GM19193 (cell line): ENCODE measurements around the gene SLC35F1.

Experiments
- POLR2A ChIP-seq: IDR thresholded peaks from 4 replicates; pipeline ENCODE4 v1.6.1; 2011; ENCODE audit not compliant: insufficient read depth, insufficient read length; ENCODE audit errors: extremely low read depth

The SLC35F1 gene

GRCh38 chr6:118334634-118335033 is 427.6 kb downstream of the SLC35F1 start:
- no peak for TF ChIP-seq POLR2A

- TF ChIP-seq POLR2A: no peak
Measured at GRCh38 chr6:118335325-118335816, 428.3 kb downstream of the SLC35F1 start.

- TF ChIP-seq POLR2A: no peak
Measured at GRCh38 chr6:118344014-118344670, 437.1 kb downstream of the SLC35F1 start.

GRCh38 chr6:118350881-118351430 is 443.9 kb downstream of the SLC35F1 start:
- no peak for TF ChIP-seq POLR2A

GRCh38 chr6:118353564-118353963 is 446.5 kb downstream of the SLC35F1 start:
- TF ChIP-seq POLR2A: no peak

GRCh38 chr6:118354641-118355040 is 447.6 kb downstream of the SLC35F1 start:
- no peak for TF ChIP-seq POLR2A

- TF ChIP-seq POLR2A: no peak
Measured at GRCh38 chr6:118356054-118356453, 449.0 kb downstream of the SLC35F1 start.

- TF ChIP-seq POLR2A: no peak
Measured at GRCh38 chr6:118356686-118357085, 449.6 kb downstream of the SLC35F1 start.
